Measurements from ENCODE around the gene MIEF1.
A peak's percentile ranks its signal among the peaks of the same experiment; 100 is the strongest.

Gene MIEF1

DNA sequence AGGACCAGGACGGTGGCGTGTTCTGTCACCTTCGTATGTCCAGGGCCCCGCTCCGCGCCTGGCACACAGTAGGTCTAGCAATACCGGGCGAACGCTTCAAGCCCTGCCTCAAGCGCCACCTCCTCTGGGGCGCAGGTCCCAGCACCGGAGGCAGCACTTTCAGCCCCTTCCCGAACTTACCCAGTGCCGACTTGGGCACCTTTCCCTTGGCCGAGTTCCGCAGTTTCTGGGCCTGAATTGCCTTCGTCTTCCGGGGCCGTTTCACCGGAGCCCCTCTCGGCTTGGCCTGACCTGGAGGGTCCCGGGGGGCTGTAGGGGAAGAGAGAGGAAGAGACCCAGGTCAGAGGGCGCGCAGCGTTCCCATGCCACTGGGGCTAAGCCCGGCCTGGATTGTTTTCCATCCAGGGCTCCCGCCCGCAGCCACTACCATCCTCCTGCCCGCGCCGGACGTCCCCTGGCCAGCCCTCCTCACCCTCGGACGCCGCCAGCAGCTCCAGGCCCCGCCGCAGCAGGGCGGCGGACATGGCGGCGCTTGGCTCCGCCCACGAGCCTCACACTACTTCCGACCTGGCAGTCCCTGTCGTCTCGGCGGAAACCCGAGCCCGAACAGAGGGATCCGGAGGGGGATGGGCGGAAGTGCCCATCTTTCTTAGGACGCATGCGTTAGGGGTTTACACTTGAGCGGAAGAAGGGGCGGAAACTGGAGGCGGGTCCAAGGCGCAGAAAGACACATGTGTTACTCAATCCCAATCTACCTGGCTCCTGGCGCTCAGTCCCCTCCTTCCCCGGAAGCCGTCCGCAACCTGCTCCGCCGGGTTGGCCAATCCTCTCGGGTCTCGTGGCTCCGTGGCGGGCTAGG lies 30.4 kb downstream of the MIEF1 start, which contains the start of gene RPS19BP1:
RPS19BP1 (minus strand) TSS at position 534 of the 859 bp plus-strand sequence; CDS start at position 524, 10 bp downstream.
- DNase-seq, result peak; percentile 100

- DNase-seq, result no peak
Measured at GRCh38 chr22:39534092-39534506, 32.0 kb downstream of the MIEF1 start.

GRCh38 chr22:39534591-39535356 lies 32.7 kb downstream of the MIEF1 start:
- DNase-seq, result peak; percentile 82

- DNase-seq, result no peak
Measured at GRCh38 chr22:39535357-39535725, 33.3 kb downstream of the MIEF1 start.

- no peak for DNase-seq
Measured at GRCh38 chr22:39535831-39536449, 33.9 kb downstream of the MIEF1 start.

- no peak for DNase-seq
Measured at GRCh38 chr22:39536711-39537110, 34.6 kb downstream of the MIEF1 start.

DNA sequence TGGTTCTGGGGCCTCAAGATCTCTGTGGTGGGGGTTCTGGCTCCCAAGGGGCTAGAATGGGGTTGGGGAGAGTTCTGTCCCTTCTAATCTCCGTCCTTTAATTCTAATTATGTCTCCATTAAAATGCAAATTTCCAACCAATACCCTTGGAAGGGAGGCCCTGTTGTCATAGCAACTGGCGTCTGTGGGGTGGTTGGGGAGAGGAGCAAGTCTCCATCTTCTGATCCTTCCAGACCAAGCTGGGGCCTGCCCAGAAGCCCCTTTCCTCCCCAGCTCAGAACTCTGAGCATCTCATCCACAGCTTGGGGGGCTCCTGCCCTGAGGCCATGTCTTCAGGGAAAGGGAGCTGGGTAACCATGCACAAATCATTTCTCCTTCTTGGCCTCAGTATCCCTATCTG lies 35.9 kb downstream of the MIEF1 start:
- DNase-seq, result no peak

DNA sequence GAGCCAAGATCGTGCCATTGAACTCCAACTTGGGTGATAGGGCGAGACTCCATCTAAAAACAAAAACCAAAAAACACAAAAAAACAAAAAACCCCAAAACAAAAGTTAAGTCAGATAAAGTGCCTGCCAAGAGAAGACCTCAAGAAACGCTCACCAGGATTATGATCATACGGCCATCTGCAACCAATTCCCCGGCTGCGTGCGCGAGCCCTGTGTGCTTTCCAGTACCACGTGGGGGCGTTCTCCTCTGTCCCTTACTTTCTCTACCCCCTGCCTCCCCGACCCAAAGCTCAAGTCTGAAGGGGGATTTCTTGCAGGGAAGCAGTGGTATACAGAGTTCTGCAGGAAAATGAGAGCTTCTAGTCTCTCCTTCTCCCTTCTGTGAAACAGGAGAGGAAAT lies 41.0 kb downstream of the MIEF1 start:
- DNase-seq, result no peak

- DNase-seq, result peak; percentile 73
Measured at GRCh38 chr22:39545386-39546365, 43.6 kb downstream of the MIEF1 start.

DNA sequence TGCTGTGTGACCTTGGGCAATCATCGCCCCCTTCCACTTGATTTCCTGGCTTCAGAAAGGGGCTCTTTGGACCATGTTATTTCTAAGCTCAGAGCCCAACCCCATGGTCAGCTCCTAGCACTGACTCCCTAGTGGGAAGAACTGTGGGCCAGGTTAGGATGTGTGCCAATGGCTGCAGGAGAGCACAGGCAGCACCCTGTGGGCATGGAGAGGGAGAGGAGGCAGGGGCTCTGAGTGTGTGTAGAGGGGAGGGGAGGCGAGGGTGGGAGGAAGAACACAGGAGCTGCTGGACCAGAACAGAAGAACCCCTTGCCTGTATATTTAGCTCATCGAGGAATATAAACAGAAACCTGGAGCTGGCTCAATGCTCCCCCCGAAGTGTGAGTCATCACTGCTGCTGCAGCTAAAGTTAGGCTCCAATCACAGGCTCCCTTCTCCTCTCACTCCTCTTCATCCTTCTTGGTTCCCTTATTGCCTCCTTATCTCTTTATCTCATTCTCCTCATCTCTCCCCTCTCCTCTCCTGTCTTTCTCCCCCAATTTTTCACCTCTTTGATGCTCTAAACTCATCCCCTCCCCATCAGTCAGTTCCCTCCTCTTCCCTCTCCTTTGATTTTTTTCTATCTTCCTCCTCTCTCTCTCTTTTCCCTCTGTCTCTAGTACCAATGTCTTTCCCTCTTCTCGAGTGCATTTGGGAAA lies 44.9 kb downstream of the MIEF1 start:
- DNase-seq, result no peak

GRCh38 chr22:39547587-39547947 lies 45.5 kb downstream of the MIEF1 start:
- no peak for DNase-seq

- no peak for DNase-seq
Measured at GRCh38 chr22:39553429-39553828, 51.3 kb downstream of the MIEF1 start.

- no peak for DNase-seq
Measured at GRCh38 chr22:39554151-39554550, 52.1 kb downstream of the MIEF1 start.

GRCh38 chr22:39556970-39557841 lies 55.1 kb downstream of the MIEF1 start:
- peak; percentile 29 for DNase-seq

DNA sequence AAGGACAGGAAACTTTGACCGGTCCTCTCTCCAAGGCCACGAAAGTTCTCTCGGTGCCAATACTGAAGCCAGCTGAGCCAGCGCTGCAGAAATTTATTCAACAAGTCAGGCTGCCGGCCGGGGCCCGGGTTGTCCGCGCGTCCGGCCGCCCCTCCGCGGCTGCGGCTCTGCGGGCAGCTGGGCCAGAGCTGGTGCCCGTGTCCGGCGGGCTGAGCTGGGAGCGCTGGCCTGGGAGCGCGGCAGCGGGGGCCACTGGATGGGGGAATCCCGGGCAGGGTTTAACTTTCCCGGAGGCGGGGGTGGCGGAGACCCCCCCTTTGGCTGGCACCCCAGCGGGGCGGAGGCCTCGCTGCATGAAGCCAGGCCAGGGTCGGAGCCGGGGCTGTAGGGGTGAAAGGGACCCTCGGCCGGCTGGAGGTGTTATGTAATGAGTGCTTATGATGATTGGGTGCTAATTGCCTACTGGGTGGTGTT lies 56.2 kb downstream of the MIEF1 start:
- DNase-seq, result no peak

- no peak for DNase-seq
Measured at GRCh38 chr22:39558950-39559349, 56.9 kb downstream of the MIEF1 start.

DNA sequence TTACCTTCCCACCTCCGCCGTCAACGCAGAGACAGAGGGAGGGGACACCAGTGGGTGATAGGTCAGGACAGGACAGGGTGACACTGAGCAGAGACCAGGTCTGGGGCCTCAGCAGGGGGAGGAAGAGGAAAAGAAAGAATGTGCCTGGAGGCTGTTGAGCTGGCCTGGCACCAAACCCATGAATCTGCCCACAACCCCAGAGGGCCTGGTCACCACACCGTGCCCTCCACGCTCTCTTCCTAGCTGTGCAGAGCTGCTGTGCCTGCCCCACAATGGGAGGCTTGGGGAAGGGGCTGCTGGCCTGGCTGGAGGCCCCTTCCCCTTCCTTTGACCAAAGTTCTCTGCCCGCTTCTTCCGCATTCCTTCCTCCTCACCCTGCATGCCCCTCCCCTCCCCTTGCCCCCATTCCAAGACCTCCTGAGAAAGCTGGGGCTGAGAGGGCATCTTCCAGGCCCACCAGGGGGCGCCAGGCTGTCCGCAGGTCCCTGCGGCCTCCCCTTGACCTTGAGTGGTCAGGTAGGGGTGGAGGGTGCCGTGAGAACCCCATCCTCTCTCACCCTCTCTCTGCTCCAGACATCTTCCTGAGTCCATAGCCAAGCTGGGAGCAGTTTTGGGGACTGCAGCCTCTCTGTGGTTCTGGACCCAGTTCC lies 57.5 kb downstream of the MIEF1 start:
- no peak for DNase-seq

GRCh38 chr22:39560127-39560526 lies 58.0 kb downstream of the MIEF1 start:
- no peak for DNase-seq

DNA sequence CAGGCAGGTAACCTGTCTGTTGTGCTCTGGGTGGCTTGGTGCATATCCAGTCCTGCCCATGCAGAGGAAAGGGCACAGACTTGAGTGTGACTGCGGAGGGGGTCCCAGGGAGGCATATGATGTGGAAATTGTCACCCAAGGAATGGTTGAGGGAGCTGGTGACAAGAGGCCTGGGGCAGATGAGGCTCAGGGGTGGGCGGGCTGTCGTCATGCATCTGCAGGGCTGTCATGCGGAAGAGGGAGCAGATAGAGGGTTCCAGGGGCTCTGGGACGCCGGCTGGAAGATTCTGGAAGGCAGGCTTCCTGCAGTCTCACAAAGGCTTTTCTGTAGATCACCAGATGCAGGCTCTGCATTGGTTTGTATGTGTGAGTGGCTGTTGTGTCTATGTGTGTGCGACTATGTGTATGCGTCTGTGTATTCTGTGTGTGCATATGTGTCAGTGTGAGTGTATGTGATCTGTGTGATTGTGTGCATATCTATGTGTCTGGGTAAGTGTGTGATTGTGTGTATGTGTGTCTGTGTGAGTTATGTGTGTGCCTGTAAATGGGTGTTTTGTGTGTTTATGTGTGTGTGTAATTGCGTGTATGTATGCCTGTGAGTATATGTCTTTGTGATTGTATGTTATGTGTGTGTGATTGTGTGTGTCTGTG lies 60.9 kb downstream of the MIEF1 start:
- no peak for DNase-seq
